ENCODE measurements around the gene PARD3.

PARD3 gene

GRCh38 chr10:34601691-34602090, 213.4 kb downstream of the PARD3 start:
- DNase-seq = no peak

- DNase-seq = no peak
Measured at GRCh38 chr10:34599026-34599795, 215.9 kb downstream of the PARD3 start.

DNA sequence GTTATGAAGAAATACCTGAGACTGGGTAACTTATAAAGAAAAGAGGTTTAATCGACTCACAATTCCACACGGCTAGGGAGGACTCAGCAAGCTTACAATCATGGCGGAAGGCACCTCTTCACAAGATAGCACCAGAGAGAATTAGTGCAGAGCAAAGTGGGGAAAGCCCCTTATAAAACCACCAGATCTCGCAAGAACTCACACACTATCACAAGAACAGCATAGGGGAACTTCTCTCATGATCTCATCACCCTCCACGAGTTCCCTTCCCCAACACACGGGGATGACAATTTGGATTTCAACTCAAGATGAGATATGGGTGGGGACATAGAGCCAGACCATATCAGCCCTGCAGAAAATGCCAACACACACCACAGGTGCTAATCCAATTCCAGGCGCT, 218.7 kb downstream of the PARD3 start:
- DNase-seq = no peak

- no peak for DNase-seq
Measured at GRCh38 chr10:34593930-34594329, 221.2 kb downstream of the PARD3 start.

GRCh38 chr10:34593374-34593890, 221.7 kb downstream of the PARD3 start:
- no peak for DNase-seq

DNA sequence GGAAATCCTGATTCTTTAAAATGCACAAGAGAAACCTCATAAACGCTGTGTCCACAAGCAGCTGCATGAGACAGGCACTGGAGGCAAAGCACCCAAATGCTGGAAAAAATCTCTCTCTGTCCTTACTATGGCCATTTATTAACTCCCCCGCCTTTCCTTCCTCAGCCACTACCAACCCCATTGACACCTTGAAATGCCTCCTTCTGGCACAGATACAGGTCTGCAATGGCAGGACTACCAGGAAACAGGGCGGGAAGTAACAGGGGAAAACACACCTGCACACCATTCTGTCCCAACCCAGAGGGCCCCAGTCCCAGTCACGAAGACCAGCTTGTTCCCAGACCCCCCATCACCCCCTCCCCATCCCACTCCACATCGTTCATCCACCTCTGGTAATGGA, 224.3 kb downstream of the PARD3 start:
- no peak for DNase-seq

GRCh38 chr10:34589275-34589674, 225.8 kb downstream of the PARD3 start:
- DNase-seq = no peak

DNA sequence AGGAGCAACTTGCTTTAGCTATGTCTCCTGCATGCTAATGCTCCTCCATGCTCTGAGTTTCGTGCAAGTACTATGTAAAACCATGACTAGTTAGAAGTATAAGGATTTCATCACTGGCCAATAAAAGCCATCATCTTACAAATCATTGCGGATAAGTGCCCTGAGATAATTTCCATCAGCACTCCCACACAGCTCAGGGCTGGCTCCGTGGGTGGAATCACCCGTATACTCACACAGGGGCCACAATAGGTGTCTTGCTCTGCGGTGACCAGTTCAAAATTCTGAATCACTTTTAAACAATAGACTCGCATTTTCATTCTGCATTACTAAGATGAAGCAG, 227.4 kb downstream of the PARD3 start:
- no peak for DNase-seq

- DNase-seq = no peak
Measured at GRCh38 chr10:34587002-34587679, 228.0 kb downstream of the PARD3 start.

GRCh38 chr10:34585422-34586112, 229.5 kb downstream of the PARD3 start:
- DNase-seq = no peak

DNA sequence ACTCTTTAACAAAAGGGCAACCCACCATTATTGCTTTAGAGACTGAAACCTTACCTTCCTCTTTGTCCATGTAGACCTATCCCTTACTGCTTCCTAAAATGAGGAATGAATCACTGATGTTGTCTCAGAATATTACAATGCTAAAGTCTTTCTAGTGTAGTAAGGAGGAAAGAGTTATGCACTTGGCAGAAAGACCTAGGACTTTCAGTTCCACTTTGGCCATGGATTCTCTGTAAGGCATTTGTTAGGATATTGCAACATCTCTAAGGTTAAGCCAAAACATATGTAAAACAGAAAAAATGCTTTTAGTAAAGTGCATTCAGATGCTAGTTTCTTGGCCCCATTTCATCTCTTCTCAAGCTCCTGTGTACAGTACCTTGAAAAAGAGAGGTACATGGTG, 230.9 kb downstream of the PARD3 start:
- no peak for DNase-seq

GRCh38 chr10:34581801-34582532, 233.1 kb downstream of the PARD3 start:
- DNase-seq = no peak

- DNase-seq = no peak
Measured at GRCh38 chr10:34580643-34581042, 234.5 kb downstream of the PARD3 start.

DNA sequence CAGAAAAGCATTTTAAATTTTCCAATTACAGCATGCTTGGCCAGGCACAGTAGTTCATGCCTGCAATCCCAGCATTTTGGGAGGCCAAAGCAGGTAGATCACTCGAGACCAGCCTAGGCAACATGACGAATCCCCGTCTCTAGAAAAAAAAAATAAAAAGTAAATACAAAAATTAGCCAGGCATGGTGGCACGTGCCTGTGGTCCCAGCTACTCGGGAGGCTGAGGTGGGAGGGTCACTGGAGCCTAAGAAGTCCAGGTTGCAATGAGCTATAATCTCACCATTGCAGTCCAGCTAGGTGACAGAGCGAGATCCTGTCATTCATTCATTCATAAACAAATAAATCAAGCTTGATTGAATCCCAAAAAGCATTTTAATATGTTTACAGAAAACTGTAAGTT, 234.9 kb downstream of the PARD3 start:
- DNase-seq = no peak

DNA sequence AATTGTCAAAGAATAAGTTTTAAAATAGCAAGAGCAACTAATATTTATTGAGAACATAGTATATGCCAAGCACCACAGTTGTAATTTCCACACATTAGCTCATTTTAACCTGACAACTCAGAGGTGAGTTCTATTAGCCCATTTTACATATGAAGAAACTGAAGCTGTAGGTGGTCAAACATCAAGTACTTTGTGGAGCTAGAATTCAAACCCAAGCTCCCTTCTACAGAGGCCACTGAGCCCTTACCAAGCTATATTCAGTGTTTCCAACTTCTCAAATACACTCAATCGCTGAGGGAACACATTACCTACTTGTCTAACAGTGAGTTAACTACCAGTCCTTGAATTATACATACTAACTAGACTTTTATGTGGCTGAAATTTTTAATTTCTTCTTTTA, 236.6 kb downstream of the PARD3 start:
- DNase-seq = no peak

- DNase-seq = no peak
Measured at GRCh38 chr10:34576797-34577196, 238.3 kb downstream of the PARD3 start.

- DNase-seq = no peak
Measured at GRCh38 chr10:34575882-34576281, 239.2 kb downstream of the PARD3 start.

GRCh38 chr10:34574353-34574934, 240.7 kb downstream of the PARD3 start:
- no peak for DNase-seq

DNA sequence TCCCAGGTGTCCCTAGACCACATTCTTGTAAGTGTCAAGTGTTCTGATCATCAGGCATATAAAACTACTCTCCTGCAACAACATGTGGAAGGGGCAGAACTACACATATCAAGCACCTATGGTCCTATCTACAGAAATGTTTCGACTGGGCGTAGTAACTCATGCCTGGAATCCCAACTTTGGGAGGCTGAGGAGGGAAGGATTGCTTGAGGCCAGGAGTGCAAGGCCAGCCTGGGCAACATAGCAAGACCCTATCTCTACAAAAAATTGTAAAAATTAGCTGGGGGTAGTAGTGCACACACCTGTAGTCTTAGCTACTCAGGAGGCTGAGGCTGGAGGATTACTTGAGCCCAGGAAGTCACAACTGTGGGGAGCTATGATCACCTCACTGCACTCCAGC, 244.2 kb downstream of the PARD3 start:
- DNase-seq = no peak

DNA sequence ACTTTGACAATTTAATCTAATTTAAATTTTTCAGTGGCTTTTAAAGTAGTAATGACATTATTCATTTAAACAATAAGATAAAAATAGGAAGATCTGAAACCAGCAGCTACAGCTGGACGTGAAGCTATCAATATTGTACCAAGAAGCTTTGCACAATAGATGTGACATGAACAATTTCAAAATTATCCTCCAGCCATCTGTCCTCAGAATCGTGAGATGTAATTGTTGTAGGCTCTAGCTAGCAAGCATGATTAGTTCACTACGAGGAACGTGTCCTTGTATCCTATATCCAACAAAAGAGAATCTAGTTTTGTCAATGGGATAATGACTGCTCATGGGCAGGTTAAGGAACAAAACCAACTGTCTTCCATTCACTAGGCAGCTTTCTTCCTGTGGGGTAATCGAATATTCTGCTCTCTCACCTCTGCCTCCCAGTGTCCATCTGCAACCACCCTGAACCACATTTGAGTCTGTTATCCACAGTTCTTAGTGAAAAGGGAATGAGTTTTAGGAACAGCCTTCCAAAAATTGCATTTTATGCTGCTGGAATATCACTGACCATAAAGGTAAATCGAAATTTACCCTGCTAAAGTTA, 247.3 kb downstream of the PARD3 start:
- no peak for DNase-seq

DNA sequence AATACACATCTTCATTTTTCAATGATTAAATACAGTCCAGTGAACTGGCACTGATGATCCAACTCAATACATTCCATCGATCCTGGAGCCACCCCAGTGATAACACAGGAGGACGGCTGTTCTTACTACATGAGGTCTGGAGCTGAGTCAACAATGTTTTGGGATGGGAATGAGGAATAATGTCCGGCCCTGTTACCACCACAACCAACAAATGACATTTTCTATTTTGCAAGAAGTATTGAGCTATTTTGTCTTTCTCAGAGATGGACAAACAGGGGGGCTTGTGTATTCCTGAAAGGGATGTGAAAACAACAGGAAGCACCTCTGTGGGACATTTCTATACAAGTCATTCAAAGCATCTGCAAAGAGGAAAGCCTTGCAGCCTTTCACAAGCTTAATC, 249.2 kb downstream of the PARD3 start:
- no peak for DNase-seq

DNA sequence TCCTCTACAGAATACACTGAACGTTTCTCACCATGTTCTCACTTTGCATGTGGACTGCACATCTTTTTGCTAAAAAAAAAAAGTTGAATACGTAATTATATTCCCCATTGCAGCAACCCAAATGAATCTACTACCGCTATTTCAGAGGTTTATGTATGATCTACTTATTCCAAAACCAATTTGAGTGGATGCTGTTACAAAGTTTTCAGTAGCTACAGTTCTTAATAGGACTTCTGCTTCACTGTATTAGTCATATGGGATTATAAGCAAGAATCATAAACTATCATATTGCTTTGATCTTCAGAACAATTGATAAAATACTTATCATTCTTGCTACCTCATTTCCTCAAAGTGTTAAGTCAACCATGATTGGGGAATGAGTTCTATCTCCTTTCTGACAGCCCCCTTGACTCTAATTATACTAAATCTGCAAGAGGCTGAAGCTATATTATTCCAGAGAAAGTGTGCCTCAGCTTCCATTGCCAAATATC, 257.0 kb downstream of the PARD3 start:
- no peak for DNase-seq

Data from activated CD4-positive, alpha-beta T cell treated with anti-CD3 and anti-CD28 coated beads, Interleukin-2, amount 50 U/mL, for 1 hour (primary cell).